ENCODE data around the gene PLCH1. TPM values are rescaled to one million over a fixed set of nuclear protein-coding genes. Genes with fewer than 3 reads are reported as not detected.

The PLCH1 gene
- total RNA-seq, 1 experiment from 2014 or later: 8.9 TPM

GRCh38 chr3:155771126-155771525 lies 26.3 kb upstream of the PLCH1 start:
- Mint-ChIP-seq H3K4me1 (peaks cover 6% of the 10 kb centered on the region; the same call in 1 of the 2 replicates), H3K27me3 (ENCODE audit: low read depth) (no peaks in the 10 kb centered on the region), H3K4me3 (no peak overlapping the region), H3K27ac (no peak overlapping the region), H3K9me3 (peaks cover 10% of the 10 kb centered on the region), H3K36me3 (peaks cover 18% of the 10 kb centered on the region)
- CTCF ChIA-PET: no interaction called here
- POLR2A ChIA-PET: no interaction called here
- TF ChIP-seq E2F1 (CRISPR knock-in tag; IDR thresholded peaks at IDR 0.05) (no peak), GTF2I (CRISPR knock-in tag; conservative IDR thresholded peaks at IDR 0.05) (no peak), NR2C2 (CRISPR knock-in tag; IDR thresholded peaks at IDR 0.05) (no peak)
- DNase-seq (ENCODE audit: low spot score) (no peak), ATAC-seq (no peak)

GRCh38 chr3:155766206-155766605 lies 21.3 kb upstream of the PLCH1 start:
- Mint-ChIP-seq H3K9me3 (peaks cover 10% of the 10 kb centered on the region), H3K4me1 (peaks cover 11% of the 10 kb centered on the region), H3K27ac (no peak overlapping the region), H3K4me3 (no peak overlapping the region), H3K27me3 (ENCODE audit: low read depth) (no peaks in the 10 kb centered on the region), H3K36me3 (peaks cover 19% of the 10 kb centered on the region)
- ChIA-PET POLR2A (no interaction called here), CTCF (interaction anchor here (1.3 kb wide), 1 partner anchor 40 kb away, joined by 6 read pairs; the partner anchor contains the start of gene C3orf33)
- ATAC-seq: no peak
- no peak for TF ChIP-seq ATF1 (CRISPR knock-in tag; IDR thresholded peaks at IDR 0.05)
- TF ChIP-seq SMAD4 (CRISPR knock-in tag; IDR thresholded peaks at IDR 0.05): no peak
- no peak for TF ChIP-seq ZNF416 (CRISPR knock-in tag; IDR thresholded peaks at IDR 0.05)
- no peak for TF ChIP-seq ZNF121 (CRISPR knock-in tag; IDR thresholded peaks at IDR 0.05)
- TF ChIP-seq, protein P1, sequence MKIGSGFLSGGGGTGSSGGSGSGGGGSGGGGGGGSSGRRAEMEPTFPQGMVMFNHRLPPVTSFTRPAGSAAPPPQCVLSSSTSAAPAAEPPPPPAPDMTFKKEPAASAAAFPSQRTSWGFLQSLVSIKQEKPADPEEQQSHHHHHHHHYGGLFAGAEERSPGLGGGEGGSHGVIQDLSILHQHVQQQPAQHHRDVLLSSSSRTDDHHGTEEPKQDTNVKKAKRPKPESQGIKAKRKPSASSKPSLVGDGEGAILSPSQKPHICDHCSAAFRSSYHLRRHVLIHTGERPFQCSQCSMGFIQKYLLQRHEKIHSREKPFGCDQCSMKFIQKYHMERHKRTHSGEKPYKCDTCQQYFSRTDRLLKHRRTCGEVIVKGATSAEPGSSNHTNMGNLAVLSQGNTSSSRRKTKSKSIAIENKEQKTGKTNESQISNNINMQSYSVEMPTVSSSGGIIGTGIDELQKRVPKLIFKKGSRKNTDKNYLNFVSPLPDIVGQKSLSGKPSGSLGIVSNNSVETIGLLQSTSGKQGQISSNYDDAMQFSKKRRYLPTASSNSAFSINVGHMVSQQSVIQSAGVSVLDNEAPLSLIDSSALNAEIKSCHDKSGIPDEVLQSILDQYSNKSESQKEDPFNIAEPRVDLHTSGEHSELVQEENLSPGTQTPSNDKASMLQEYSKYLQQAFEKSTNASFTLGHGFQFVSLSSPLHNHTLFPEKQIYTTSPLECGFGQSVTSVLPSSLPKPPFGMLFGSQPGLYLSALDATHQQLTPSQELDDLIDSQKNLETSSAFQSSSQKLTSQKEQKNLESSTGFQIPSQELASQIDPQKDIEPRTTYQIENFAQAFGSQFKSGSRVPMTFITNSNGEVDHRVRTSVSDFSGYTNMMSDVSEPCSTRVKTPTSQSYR (CRISPR knock-in tag; IDR thresholded peaks at IDR 0.05): no peak
- DNase-seq (ENCODE audit: low spot score): no peak

- peaks cover 5% of the 10 kb centered on the region for H3K4me1 Mint-ChIP-seq
- CTCF ChIA-PET: no interaction called here
- peak overlapping the region; percentile 73; the same call in 1 of the 2 replicates for H3K27ac Mint-ChIP-seq
- no peak for TF ChIP-seq ZNF138 (CRISPR knock-in tag; conservative IDR thresholded peaks at IDR 0.05)
- TF ChIP-seq, protein P2, sequence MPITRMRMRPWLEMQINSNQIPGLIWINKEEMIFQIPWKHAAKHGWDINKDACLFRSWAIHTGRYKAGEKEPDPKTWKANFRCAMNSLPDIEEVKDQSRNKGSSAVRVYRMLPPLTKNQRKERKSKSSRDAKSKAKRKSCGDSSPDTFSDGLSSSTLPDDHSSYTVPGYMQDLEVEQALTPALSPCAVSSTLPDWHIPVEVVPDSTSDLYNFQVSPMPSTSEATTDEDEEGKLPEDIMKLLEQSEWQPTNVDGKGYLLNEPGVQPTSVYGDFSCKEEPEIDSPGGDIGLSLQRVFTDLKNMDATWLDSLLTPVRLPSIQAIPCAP (CRISPR knock-in tag; IDR thresholded peaks at IDR 0.05): no peak
- no peak for TF ChIP-seq NFYB (CRISPR knock-in tag; conservative IDR thresholded peaks at IDR 0.05; ENCODE audit: low read depth)
- TF ChIP-seq, protein P3, sequence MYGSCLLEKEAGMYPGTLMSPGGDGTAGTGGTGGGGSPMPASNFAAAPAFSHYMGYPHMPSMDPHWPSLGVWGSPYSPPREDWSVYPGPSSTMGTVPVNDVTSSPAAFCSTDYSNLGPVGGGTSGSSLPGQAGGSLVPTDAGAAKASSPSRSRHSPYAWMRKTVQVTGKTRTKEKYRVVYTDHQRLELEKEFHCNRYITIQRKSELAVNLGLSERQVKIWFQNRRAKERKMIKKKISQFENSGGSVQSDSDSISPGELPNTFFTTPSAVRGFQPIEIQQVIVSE (CRISPR knock-in tag; IDR thresholded peaks at IDR 0.05; ENCODE audit: borderline replicate concordance): no peak
- no peak for TF ChIP-seq JUN (CRISPR knock-in tag; IDR thresholded peaks at IDR 0.05)
- TF ChIP-seq, protein P4, sequence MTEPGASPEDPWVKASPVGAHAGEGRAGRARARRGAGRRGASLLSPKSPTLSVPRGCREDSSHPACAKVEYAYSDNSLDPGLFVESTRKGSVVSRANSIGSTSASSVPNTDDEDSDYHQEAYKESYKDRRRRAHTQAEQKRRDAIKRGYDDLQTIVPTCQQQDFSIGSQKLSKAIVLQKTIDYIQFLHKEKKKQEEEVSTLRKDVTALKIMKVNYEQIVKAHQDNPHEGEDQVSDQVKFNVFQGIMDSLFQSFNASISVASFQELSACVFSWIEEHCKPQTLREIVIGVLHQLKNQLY (CRISPR knock-in tag; IDR thresholded peaks at IDR 0.05): no peak
- POLR2A ChIA-PET: no interaction called here
- H3K4me3 Mint-ChIP-seq: no peak overlapping the region
- H3K36me3 Mint-ChIP-seq: peaks cover 4% of the 10 kb centered on the region
- H3K9me3 Mint-ChIP-seq: no peaks in the 10 kb centered on the region
- H3K27me3 Mint-ChIP-seq (ENCODE audit: low read depth): no peaks in the 10 kb centered on the region
- ATAC-seq (no peak), DNase-seq (ENCODE audit: low spot score) (no peak)
Measured at GRCh38 chr3:155763870-155764463, 19.1 kb upstream of the PLCH1 start.
